Neural progenitor cell (in vitro differentiated cells): ENCODE data around the gene CDK2AP2. TPM values are rescaled to one million over a fixed set of nuclear protein-coding genes. Genes with fewer than 3 reads are reported as not detected.
"Not testable (repeated sequence)": the region's sequence is repeated elsewhere in the genome, so short reads cannot be mapped to it uniquely, and the experiment has no call there.

Experiments used
- DNase-seq: peaks from one replicate; pipeline ENCODE4 v3.0.0-alpha.2; 2016; ENCODE audit warnings: low spot score
- H2AFZ ChIP-seq: fragments of 200-600 bp; sonication (generic); replicated peaks from 2 replicates; pipeline ENCODE4 v1.6.1; 2016; ENCODE audit warnings: antibody characterized with exemption
- H3F3A ChIP-seq: fragments of 200-600 bp; sonication (generic); 2 replicates; pipeline ENCODE4 v1.6.1; 2016; ENCODE audit warnings: antibody characterized with exemption, low read depth
- H3K27ac ChIP-seq: fragments of 200-600 bp; sonication (generic); 2 replicates; pipeline ENCODE4 v1.5.1; 2016; ENCODE audit warnings: mild to moderate bottlenecking
- H3K27me3 ChIP-seq: fragments of 200-600 bp; sonication (generic); 2 replicates; pipeline ENCODE4 v1.6.1; 2016; ENCODE audit warnings: mild to moderate bottlenecking, moderate library complexity
- H3K36me3 ChIP-seq: fragments of 200-600 bp; sonication (generic); 2 replicates; pipeline ENCODE4 v1.5.1; 2016
- H3K4me1 ChIP-seq: fragments of 200-600 bp; sonication (generic); 2 replicates; pipeline ENCODE4 v1.6.1; 2016; ENCODE audit warnings: mixed run types
- H3K4me2 ChIP-seq: fragments of 200-600 bp; sonication (generic); 2 replicates; pipeline ENCODE4 v1.6.1; 2016
- H3K4me3 ChIP-seq: fragments of 200-600 bp; sonication (generic); 2 replicates; pipeline ENCODE4 v1.5.1; 2016
- H3K79me2 ChIP-seq: fragments of 200-600 bp; sonication (generic); 2 replicates; pipeline ENCODE4 v1.6.1; 2016; ENCODE audit warnings: low read depth
- H3K9ac ChIP-seq: fragments of 200-600 bp; sonication (generic); 2 replicates; pipeline ENCODE4 v1.6.1; 2016
- H3K9me3 ChIP-seq: fragments of 200-600 bp; sonication (generic); 2 replicates; pipeline ENCODE4 v1.5.1; 2016; ENCODE audit warnings: low read depth
- H4K20me1 ChIP-seq: fragments of 200-600 bp; sonication (generic); 2 replicates; pipeline ENCODE4 v1.6.1; 2016; ENCODE audit warnings: low read depth
- H3K27ac Mint-ChIP-seq: 3 replicates; pipeline ENCODE4 v1.8.0; 2021; ENCODE audit warnings: mixed read lengths
- H3K27me3 Mint-ChIP-seq: 2 replicates; pipeline ENCODE4 v1.8.0; 2022; ENCODE audit warnings: low read depth, mild to moderate bottlenecking, inconsistent platforms, moderate library complexity, mixed read lengths; ENCODE audit not compliant: insufficient read depth
- H3K36me3 Mint-ChIP-seq: 3 replicates; pipeline ENCODE4 v1.8.0; 2021; ENCODE audit warnings: mixed read lengths
- H3K4me1 Mint-ChIP-seq: 3 replicates; pipeline ENCODE4 v1.8.0; 2021; ENCODE audit warnings: mixed read lengths
- H3K4me3 Mint-ChIP-seq: 3 replicates; pipeline ENCODE4 v1.8.0; 2021; ENCODE audit warnings: mild to moderate bottlenecking, moderate library complexity, mixed read lengths
- H3K9me3 Mint-ChIP-seq: 3 replicates; pipeline ENCODE4 v1.8.0; 2020; ENCODE audit warnings: mixed read lengths
- CTCF ChIP-seq: fragments of 200-600 bp; sonication (generic); IDR thresholded peaks from 2 replicates; pipeline ENCODE4 v1.5.1; 2017; ENCODE audit warnings: antibody characterized with exemption, mild to moderate bottlenecking
- EZH2 ChIP-seq: fragments of 200-600 bp; sonication (generic); IDR thresholded peaks from 2 replicates; pipeline ENCODE4 v1.6.1; 2017; ENCODE audit warnings: antibody characterized with exemption, mild to moderate bottlenecking, moderate library complexity
- EZH2phosphoT487 ChIP-seq: fragments of 200-600 bp; sonication (generic); IDR thresholded peaks from 2 replicates; pipeline ENCODE4 v1.6.1; 2017; ENCODE audit warnings: antibody characterized with exemption
- total RNA-seq: library from RNA; depleted of rRNA; stranded (reverse); fragments of >200 nt; gene quantifications from 2 replicates; pipeline ENCODE4 v1.2.3, GENCODE V29; 2015; ENCODE audit warnings: low replicate concordance

The CDK2AP2 gene
- total RNA-seq, 1 donor from 2014 or later, result 2.1 TPM

- not testable (repeated sequence) for H3K79me2 ChIP-seq
These were observed 31.3 kb downstream of the CDK2AP2 start for GRCh38 chr11:67476692-67477091.

GRCh38 chr11:67472882-67473281, 35.1 kb downstream of the CDK2AP2 start:
- H3K36me3 Mint-ChIP-seq, result no peaks in the 10 kb centered on the region
- Histone ChIP-seq H4K20me1 (no peaks in the 10 kb centered on the region), H3K79me2 (no peaks in the 10 kb centered on the region), H3K27me3 (no peaks in the 10 kb centered on the region), H3K9me3 (no peaks in the 10 kb centered on the region), H3K36me3 (no peaks in the 10 kb centered on the region), H3K27ac (no peak overlapping the region), H3K4me3 (no peak overlapping the region), H2AFZ (no peak overlapping the region), H3K9ac (no peak overlapping the region), H3K4me1 (peaks cover 5% of the 10 kb centered on the region), H3F3A (no peaks in the 10 kb centered on the region), H3K4me2 (no peak overlapping the region)
- H3K4me1 Mint-ChIP-seq, result peaks cover 27% of the 10 kb centered on the region
- H3K9me3 Mint-ChIP-seq, result peaks cover 10% of the 10 kb centered on the region
- no peak for TF ChIP-seq CTCF
- TF ChIP-seq EZH2, result no peak
- TF ChIP-seq EZH2phosphoT487, result no peak
- peaks cover 15% of the 10 kb centered on the region for H3K27me3 Mint-ChIP-seq
- peak overlapping the region; percentile 62 for H3K4me3 Mint-ChIP-seq
- no peak overlapping the region for H3K27ac Mint-ChIP-seq
- DNase-seq, result no peak

More at GRCh38 chr11:67476692-67477091, 31.3 kb downstream of the CDK2AP2 start:
- not testable (repeated sequence) for H3F3A ChIP-seq, H3K4me3 ChIP-seq, H3K4me2 ChIP-seq, DNase-seq, H3K4me1 ChIP-seq, H4K20me1 ChIP-seq, H3K9me3 ChIP-seq, H3K27me3 ChIP-seq, H3K27ac ChIP-seq, H3K36me3 Mint-ChIP-seq, H3K9ac ChIP-seq, H2AFZ ChIP-seq, H3K36me3 ChIP-seq
- peak overlapping the region; percentile 75 for H3K27ac Mint-ChIP-seq
- peak overlapping the region; percentile 54 for H3K4me3 Mint-ChIP-seq
- peaks cover 10% of the 10 kb centered on the region for H3K27me3 Mint-ChIP-seq
- H3K4me1 Mint-ChIP-seq, result peaks cover 24% of the 10 kb centered on the region
- H3K9me3 Mint-ChIP-seq, result peaks cover 12% of the 10 kb centered on the region

DNA sequence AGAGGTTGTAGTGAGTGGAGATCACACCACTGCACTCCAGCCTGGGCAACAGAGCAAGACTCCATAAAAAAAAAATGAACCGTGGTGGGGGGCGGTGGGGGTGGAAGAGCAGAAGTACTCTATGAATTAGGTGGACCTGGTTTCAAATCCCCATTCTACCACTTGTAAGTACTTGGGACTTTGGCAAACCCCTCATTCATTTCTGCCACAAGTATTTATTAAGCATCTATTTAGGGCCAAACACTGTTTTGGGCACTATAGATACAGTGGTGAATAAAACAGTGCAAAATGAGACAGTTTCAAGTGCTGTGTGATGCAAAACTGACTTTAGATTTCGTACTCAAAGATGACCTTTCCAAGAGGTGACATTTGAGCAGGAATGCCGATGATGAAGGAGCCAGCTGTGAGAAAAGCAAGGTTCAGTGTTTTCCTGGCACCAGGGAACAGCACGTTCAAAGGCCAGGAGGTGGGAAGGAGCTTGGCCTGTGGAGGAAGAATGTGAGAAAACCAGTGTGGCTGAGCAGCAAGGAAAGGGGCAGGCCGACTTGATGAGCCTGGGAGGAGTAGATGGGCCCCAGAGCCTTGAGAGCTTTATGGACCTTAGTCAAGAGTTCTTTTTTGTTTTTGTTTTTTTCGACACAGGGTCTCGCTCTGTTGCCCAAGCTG, 37.5 kb downstream of the CDK2AP2 start:
- Mint-ChIP-seq H3K4me1 (peaks cover 24% of the 10 kb centered on the region), H3K9me3 (no peaks in the 10 kb centered on the region), H3K36me3 (no peaks in the 10 kb centered on the region), H3K27ac (peak overlapping the region; percentile 4), H3K4me3 (peak overlapping the region; percentile 80), H3K27me3 (peaks cover 12% of the 10 kb centered on the region)
- no peak overlapping the region for H3K4me2 ChIP-seq
- H3K36me3 ChIP-seq, result no peaks in the 10 kb centered on the region
- peaks cover 6% of the 10 kb centered on the region for H3K4me1 ChIP-seq
- no peak overlapping the region for H2AFZ ChIP-seq
- peaks cover 2% of the 10 kb centered on the region for H3K79me2 ChIP-seq
- no peaks in the 10 kb centered on the region for H3K9me3 ChIP-seq
- no peaks in the 10 kb centered on the region for H3F3A ChIP-seq
- no peak overlapping the region for H3K27ac ChIP-seq
- no peak overlapping the region for H3K4me3 ChIP-seq
- no peaks in the 10 kb centered on the region for H3K27me3 ChIP-seq
- H3K9ac ChIP-seq, result no peak overlapping the region
- no peaks in the 10 kb centered on the region for H4K20me1 ChIP-seq
- DNase-seq, result no peak
- TF ChIP-seq EZH2 (no peak), CTCF (no peak), EZH2phosphoT487 (no peak)

DNA sequence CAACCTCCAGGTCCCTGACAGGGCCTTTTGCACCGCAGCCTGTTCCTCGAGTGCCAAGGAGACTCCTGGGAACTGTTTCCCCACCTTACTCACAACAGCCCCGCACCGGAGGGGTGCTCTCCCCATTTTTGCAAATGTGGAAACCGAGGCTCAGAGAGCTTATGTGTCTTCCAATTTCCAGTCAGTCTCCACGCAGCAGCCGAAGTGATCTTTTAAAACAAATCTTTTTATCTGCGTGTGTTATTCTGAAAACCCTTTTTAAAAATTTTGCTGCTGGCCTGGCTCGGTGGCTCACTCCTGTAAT, 38.5 kb downstream of the CDK2AP2 start:
- Histone ChIP-seq H3K27ac (no peak overlapping the region), H3K4me2 (peak overlapping the region; percentile 73), H2AFZ (peak overlapping the region; percentile 63), H3K9ac (no peak overlapping the region), H3K9me3 (no peaks in the 10 kb centered on the region), H3K36me3 (no peaks in the 10 kb centered on the region), H3K4me3 (peak overlapping the region; percentile 88), H4K20me1 (no peaks in the 10 kb centered on the region), H3K4me1 (peaks cover 6% of the 10 kb centered on the region), H3K79me2 (peaks cover 8% of the 10 kb centered on the region), H3F3A (no peaks in the 10 kb centered on the region), H3K27me3 (no peaks in the 10 kb centered on the region)
- Mint-ChIP-seq H3K27me3 (peaks cover 12% of the 10 kb centered on the region), H3K36me3 (no peaks in the 10 kb centered on the region), H3K9me3 (no peaks in the 10 kb centered on the region), H3K4me1 (peaks cover 24% of the 10 kb centered on the region), H3K27ac (no peak overlapping the region), H3K4me3 (peak overlapping the region; percentile 80)
- TF ChIP-seq CTCF, result no peak
- no peak for TF ChIP-seq EZH2phosphoT487
- TF ChIP-seq EZH2, result no peak
- no peak for DNase-seq
